ENCODE results near the gene LRRC28.

Gene LRRC28

DNA sequence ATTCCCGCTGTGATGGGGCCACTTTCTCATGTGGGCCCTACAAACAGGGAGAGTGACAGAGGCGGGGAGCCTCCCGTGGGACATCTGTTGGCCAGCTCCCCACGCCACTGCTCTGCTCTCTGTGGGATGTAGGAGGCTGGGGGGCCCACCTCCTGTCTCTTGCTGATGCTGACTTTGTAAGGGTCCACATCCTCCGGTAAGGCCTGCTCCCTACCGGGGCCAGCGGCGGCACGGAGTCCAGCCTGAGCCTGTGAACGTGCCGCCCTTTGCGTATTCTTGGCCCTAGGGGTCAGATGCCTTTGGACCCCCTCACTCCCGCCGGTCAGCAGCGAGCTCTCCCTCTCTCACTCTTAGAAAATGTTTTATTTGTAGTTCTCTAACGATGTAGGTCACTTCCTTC is 153.2 kb downstream of the LRRC28 start:
- DNase-seq (ENCODE audit: low spot score): no peak
- no peak for TF ChIP-seq CTCF (IDR thresholded peaks at IDR 0.05; ENCODE audit: extremely low read depth, missing control alignments)

DNA sequence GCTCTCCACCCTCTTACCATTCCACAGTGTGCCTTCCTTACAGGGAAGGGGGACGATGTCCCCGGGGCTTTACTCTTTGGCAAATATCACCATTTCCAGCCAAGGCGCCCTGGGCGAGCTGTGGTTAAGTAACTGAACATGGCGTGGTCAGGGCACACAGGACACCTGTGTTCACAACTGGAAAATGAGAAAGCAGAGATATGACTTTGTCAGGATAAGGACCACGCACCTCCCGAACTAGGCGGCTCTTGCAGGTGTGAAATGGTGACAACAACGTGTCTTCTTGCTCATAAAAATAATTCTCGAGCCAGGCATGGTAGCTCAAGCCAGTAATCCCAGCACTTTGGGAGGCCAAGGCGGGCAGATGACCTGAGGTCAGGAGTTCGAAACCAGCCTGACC is 154.8 kb downstream of the LRRC28 start:
- DNase-seq (ENCODE audit: low spot score): no peak
- no peak for TF ChIP-seq CTCF (IDR thresholded peaks at IDR 0.05; ENCODE audit: extremely low read depth, missing control alignments)

DNA sequence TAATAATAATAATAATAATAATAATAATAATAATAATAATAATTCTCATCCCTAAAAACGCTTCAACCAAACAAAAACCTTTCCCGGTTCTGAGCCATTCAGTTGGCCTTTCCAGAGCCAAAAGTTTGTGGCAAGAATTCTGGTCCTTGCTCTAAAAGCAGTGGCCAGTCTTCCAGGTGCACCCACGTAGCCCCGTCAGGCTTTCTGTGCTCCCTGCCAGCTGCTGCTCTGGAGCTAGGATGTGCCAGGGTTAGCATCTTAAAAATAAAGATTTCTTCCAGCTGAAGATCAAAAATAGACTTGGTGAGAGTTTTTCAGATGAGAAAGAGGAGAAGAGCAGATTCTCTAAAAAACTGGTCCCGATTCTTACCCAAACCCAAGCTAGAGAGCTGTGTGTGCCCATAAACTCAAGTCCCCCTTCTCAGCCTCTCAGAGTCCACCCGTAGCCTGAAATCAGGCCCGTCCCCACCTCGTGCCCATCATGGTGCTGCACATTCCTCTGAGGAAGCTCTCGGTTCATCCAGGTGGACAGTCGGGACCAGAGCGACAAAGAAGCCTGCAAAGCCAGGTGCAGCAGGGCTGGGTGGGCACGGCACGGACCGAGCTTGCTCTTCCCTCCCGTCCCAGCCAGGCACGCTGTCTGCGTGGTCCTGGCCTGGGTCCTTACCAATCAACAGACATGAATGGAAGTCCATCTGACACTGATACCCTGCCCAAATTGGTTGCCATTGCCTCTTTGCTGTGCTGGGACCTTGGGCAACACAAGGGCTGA is 155.6 kb downstream of the LRRC28 start:
- DNase-seq (ENCODE audit: low spot score): no peak
- TF ChIP-seq CTCF (IDR thresholded peaks at IDR 0.05; ENCODE audit: extremely low read depth, missing control alignments): no peak

GRCh38 chr15:99407716-99408115 is 156.4 kb downstream of the LRRC28 start:
- no peak for DNase-seq (ENCODE audit: low spot score)

GRCh38 chr15:99408236-99409096 is 157.2 kb downstream of the LRRC28 start:
- DNase-seq (ENCODE audit: low spot score): no peak
- no peak for TF ChIP-seq CTCF (IDR thresholded peaks at IDR 0.05; ENCODE audit: extremely low read depth, missing control alignments)

More at GRCh38 chr15:99407716-99408115, 156.4 kb downstream of the LRRC28 start:
- no peak for TF ChIP-seq CTCF (IDR thresholded peaks at IDR 0.05; ENCODE audit: extremely low read depth, missing control alignments)

- peak; percentile 34 for TF ChIP-seq CTCF (IDR thresholded peaks at IDR 0.05; ENCODE audit: extremely low read depth, missing control alignments)
- peak; percentile 57 for DNase-seq (ENCODE audit: low spot score)
These were observed 157.8 kb downstream of the LRRC28 start for GRCh38 chr15:99409097-99409473.

GRCh38 chr15:99409560-99409959 is 158.3 kb downstream of the LRRC28 start:
- no peak for TF ChIP-seq CTCF (IDR thresholded peaks at IDR 0.05; ENCODE audit: extremely low read depth, missing control alignments)
- DNase-seq (ENCODE audit: low spot score): no peak

Data from GM20000 (cell line).